HG02852 (cell line): ENCODE results near the gene MOB4.
A peak's percentile ranks its signal among the peaks of the same experiment; 100 is the strongest.
"Not testable (repeated sequence)": the region's sequence is repeated elsewhere in the genome, so short reads cannot be mapped to it uniquely, and the experiment has no call there.

Experiments
- ATAC-seq: cut with Tn5 transposase; IDR thresholded peaks from one replicate; pipeline ENCODE4 v1.9.1; 2021; ENCODE audit warnings: mild to moderate bottlenecking, moderate library complexity; ENCODE audit not compliant: unreplicated experiment

The MOB4 gene

DNA sequence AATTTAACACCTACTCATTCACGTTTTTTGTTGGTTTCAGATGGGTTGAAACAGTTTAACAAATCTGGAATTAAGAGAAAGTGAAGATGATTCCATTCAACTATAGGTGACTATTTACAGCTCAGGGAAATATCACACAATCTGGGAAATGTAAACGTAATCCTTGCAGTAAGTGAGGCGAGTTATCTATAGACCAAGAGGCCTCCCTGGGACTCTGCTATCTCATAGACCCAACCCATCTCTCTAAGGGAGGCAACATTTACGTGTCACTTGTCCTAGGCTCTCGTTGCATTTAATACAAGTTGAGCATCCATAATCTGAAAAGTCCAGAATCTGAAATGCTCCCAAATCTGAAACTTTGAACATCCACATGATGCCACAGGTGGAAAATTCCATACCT, 2.0 kb upstream of the MOB4 start:
- ATAC-seq = no peak

DNA sequence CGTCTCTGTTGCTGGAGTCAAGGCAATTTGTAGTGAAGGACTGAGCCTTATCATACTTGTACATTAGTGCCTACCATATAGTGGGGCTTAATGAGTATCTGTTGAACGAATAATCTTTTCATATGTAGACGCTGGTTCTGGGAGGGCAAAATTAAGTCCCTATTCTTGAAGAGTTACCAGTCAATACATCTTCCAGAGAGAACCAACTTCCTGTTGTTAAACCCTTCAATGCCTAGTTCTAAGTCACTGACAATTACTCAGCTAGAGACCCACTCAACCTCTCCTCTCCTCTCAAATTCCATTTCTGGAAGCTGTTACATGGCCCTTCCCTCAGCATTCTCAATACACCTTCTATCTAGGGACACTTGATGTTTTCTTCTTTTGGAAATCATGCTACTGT, 1.1 kb upstream of the MOB4 start:
- ATAC-seq = no peak

DNA sequence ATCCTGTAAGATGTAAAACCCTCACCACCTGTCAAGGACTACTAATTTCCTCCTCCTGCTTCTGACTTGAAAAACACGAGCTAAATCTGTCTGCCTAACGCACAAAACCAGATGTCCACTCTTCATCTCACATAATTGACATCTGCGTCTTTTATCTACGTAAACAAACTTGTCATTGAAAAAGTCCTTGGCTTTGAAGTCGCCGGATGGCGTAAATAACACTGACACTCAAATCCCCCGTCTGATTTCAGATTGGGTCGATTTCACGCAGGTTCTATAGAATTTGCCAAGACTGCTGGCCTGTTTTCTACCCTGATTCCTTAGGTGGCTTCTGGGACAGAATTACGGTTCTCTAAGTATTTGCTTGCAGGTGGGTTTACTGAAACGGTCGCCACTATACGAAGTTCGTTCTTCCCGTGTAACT, 539 bp upstream of the MOB4 start:
- peak; percentile 6 for ATAC-seq

DNA sequence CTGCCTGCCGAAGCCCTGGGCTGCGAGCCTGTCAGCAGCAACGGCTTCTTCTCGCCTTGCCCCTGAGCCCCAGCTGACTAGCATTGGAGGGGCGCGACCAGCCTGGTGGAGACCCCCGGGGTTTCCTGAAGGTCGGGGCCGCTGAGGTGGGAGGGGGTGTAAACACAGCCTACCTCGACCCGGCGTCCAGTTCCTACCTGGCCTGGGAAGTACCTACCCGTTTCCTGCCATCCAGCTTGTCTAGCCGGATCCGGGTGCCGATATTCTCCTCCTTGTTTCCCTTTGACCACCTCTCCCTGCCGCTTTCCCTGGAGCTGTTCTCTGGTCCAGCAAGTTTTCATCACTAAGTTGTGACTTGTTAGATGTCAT, 511 bp downstream of the MOB4 start:
- peak; percentile 13 for ATAC-seq

DNA sequence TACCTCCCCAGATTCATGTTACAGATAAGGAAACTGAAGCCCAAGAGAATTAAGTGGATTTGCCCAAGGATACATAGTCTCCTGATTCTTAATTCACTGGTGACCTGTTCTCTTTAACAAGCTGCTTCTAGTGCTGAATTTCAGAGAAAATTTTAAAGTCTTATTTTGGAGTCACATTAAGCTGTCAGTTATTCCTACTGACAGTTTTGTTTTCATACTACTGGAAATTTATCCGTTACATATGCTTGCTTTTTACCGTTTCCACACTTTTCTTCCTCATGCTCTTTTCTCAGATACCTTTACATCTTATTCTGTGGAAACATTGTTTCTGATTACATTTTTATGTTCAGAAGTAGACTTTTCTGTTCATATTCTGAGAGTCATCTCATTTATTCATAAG, 1.3 kb downstream of the MOB4 start:
- no peak for ATAC-seq

DNA sequence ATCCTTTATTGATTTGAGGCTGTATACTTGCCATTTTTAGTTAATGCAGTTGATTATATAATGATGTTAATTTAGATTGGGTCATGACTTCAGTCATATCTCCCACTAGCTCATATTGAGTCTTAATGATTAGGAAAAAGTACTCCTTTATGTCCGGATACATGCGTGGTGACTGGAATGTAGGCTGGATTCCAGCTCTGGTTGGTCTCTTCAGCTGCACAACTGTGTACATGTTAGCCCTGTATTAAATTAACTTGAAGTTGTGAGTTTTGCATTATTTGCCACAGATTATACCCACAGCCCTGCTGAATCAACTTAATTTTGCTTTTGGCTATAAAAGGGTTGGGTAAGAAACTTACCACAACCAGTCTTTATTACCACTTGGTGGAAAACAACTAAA, 22.5 kb downstream of the MOB4 start:
- ATAC-seq = no peak

DNA sequence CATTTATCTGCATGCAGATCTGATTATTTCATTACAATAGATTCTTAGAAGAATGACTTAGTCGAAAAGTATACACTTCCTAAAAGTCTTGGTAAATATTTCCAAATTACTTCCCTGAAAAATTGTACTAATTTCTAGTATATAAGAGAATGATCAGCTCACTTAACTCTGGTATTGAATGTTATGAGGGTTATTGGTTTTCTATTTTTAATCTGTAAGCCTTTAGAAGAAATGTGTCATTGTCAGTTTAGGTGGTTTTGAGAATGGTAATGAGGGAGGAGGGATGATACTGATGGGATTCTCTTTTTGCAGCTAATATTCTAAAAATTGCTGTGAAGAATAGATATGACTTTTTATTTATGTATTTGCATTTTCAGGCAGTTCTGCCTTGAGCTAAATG, 23.9 kb downstream of the MOB4 start:
- no peak for ATAC-seq

DNA sequence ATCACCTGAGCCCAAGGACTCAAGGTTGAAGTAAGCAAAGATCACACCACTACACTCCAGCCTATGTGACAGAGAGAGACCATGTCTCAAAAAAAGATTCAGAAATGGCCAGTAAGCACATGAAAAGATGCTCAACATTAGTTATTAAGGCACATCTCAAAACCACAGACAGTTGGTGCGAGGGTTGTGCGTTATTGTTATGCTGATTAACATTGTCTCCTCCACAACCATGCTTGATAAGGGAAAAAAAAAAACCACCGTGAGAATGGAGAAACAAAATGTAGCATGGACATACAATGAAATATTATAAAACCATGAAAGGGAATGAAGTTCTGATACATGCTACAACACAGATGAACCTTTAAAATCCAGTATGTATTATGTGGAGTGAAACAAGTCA, 27.3 kb downstream of the MOB4 start:
- ATAC-seq = no peak

DNA sequence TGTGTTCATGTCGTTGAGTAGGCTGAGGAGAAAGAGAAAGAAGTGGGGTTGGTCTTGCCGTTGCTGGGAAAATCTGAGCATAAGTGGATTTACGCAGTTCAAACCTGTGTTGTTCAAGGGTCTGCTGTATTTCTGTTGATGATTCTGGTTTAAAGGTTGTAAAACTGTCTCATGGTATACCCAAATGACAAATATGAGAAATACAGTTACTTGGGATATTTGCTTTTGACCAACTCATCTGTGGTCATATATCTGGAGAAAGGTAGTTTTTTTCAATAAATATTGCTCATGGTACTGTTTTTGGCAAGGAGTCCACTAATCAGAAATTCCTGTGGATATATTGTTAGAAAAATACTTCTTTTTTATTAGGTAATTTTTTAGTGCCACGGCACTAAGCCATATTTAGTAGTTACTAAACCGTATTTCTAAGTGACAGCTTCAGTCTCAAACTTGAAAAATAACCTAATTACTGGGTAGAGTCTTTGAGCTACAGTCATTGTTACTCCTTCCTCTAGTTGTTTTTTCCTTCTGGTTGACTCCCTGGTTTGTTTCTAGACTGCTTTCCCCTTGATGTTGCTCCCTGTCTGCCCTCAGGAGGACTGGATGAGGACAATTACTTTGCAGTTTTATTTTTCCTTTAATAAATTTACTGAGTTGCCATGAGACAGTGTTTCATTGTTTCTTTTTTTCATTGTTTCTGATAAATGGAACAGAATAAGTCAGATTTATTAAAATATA, 31.5 kb downstream of the MOB4 start:
- ATAC-seq = no peak

DNA sequence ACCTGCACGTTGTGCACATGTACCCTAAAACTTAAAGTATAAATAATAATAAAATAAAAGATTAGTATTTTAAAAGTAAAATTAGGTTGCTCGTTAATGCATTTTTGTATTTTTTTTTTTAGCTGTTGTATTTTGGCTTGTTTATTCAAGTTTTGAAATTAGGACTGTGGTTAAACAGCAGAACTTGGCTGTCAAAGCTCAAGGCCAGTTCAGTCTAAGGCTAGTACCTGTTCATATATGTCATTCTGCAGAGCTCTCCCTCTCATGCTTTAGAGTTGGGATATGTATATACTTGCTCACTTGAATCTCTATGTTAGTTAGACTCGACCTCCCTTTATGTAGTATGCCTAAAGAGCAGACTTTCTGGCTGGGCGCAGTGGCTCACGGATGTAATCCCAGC, 32.7 kb downstream of the MOB4 start:
- ATAC-seq = no peak

DNA sequence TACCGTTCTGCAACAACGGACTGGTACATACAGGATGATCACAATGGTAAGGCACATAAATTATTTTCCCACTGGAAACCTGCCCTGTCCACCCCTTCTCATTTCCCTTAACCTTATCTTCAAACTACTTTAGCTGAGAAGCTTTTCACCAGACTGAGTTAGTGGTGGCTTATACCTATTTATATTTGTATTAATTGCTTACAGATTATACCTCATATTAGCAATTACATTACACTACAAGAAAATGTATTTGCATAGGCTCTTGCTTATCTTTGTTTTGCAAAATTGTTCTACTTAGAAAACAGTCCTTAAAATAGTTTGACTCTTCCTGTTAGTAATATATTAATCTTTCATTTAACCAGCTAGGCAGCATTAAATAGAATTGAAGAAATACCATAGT, 35.4 kb downstream of the MOB4 start:
- ATAC-seq = not testable (repeated sequence)

DNA sequence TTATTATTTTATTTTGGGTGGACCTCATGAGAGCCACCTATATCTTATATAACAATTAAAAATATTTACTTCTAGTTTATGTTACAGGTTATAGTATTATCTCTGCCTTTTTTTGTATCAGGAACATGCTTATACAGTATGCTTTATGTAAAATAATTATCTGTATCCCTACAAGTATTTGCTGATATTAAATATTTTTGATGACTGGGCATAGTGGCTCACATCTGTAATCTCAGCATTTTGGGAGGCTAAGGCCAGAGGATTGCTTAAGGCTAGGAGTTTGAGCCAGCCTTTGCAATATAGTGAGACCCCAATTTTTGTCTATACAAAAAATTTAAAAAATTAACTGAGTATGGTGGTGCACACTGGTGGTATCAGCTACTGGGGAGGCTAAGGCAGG, 39.6 kb downstream of the MOB4 start:
- ATAC-seq = no peak

DNA sequence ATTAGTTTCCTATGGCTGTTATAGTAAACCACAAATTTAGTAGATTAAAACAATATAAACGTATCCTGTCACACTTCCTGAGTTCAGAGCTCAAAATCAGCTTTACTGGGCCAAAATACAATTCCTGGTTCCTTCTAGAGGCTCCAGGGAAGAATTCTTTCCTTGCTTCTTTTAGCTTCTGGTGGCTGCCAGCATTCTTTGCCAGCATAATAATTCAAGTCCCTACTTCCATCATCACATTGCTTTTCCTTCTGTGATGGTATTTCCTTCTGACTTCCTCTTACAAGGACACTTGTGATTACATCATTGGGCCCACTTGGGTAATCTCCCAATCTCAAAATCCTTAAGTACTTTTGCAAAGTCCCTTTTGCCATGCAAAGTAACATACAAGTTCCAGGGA, 40.6 kb downstream of the MOB4 start:
- no peak for ATAC-seq

DNA sequence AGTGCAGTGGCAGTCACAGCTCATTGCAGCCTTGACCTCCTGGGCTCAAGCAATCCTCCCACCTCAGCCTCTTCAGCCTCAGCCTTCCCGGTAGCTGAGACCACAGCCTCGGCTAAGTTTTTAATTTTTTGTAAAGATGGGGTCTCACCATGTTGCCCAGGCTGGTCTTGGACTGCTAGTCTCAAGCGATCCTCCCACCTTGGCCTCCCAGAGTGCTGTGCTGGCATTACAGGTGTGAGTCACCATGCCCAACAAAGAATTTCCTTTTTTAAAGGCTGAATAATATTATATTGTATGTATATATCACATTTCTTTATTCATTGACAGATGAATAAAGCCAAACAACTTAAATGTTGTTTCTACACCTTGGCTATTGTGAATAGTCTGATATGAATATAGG, 42.5 kb downstream of the MOB4 start:
- no peak for ATAC-seq

DNA sequence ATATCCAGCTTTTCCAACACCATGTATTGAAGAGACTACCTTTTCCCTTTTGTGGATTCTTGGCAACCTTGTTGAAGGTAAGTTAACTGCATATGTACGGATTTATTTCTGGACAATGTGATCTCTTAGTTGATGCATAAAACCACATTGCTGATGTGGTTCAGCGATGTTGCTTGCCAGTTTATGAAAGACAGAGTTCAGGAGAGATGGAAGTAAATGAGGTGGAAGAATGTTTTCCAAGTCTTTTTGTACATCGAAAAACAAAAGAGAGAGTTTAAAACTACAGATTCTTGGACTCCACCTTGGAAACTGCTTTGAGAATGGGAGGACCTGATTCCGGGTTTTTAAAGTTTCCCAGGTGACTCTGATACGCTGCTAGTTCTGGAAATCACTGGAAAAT, 43.8 kb downstream of the MOB4 start:
- no peak for ATAC-seq

DNA sequence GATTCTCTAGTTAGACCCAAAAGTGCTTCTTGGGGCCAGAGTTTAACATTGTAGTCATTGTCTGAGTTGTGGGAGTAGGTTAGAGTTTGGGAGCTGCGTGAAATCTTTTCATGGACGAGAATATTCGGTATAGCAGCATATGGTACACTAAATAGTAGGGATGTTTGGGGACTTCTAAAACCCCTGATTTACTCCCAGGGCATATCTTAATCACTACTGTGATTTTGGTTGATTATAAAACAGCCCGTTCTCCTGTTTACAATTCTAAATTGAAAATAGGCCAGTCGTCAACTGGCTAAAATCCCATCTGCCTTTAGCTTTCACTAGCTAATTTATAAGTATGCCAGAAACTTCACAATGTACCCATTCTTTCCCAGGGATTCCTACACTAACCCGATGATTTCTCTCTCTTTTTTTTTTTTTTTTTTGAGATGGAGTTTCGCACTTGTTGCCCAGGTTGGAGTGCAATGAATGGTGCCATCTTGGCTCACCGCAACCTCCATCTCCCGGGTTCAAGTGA, 44.3 kb downstream of the MOB4 start:
- no peak for ATAC-seq

DNA sequence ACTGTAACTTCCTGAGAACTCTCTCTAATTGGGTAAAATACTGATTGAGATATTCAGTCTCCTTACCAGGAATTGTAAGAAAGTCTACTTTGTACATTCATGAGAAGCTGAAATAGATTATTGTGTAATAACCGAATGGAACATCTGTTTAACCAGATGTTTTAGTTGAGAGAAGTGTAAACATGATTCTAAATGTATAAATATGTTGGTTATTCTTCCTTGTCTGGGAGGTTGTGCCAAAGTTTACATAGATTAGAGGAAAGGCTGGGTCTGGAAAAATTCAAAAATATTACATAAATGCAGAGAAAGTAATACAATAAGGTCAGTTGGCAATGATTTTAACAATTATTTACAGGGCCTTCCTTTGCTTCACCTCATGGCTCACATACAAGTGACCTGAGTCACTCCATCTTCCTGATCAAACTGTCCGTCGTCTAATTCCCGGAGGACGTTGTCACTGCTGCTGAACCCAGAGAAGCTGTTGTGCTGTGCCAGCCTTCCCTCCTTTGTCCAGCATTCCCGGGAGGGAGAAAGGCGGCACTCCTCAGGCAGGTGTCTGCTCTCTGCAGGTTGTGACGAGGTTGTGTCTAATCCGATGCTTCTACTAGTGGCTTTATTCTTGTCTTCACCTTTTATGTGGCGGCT, 55.9 kb downstream of the MOB4 start:
- no peak for ATAC-seq

DNA sequence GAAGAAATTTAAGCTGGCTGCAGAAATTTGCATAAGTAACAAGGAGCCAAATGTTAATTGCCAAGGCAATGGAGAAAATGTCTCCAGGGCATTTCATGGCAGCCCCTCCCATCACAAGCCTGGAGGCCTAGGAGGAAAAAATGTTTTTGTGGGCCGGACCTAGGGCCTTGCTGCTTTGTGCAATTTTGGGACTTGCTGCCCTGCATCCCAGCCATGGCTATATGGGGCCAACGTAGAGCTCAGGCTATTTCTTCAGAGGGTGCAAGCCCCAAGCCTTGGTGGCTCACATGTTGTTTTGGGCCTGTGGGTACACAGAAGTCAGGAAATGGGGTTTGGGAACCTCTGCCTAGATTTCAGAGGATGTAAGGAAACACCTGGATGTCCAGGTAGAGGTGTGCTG, 57.7 kb downstream of the MOB4 start:
- no peak for ATAC-seq

DNA sequence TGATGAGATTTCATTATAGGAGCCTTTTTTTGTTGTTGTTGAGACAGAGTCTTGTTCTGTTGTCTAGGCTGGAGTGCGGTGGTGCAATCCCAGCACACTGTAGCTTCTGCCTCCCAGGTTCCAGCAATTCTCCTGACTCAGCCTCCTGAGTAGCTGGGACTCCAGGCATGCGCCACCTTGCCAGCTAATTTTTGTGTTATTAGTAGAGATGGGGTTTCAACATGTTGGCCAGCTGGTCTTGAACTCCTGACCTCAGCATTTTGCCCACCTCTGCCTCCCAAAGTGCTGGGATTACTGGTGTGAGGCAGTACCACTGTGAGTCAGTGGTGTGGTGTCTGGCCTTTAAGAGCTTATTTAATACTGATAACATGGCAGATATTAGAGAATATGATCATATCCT, 60.1 kb downstream of the MOB4 start:
- ATAC-seq = no peak

DNA sequence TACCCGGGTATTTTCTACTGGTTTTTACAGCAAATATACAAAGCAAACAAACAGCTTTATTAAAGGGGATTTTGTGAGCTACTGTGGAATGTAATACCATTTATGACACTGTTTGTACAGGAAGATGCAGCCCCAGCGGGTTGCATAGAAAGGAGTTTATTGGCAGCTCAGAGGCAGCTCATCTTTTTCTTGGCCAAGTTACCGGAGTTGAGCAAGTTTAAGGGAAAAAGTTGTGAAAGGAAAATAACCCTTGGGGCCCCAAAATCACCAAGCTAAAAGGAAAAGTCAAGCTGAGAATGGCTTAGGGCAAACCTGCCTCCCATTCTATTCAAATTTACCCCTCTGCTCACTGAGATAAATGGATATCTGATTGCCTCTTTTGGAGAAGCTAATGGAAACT, 60.8 kb downstream of the MOB4 start:
- no peak for ATAC-seq

DNA sequence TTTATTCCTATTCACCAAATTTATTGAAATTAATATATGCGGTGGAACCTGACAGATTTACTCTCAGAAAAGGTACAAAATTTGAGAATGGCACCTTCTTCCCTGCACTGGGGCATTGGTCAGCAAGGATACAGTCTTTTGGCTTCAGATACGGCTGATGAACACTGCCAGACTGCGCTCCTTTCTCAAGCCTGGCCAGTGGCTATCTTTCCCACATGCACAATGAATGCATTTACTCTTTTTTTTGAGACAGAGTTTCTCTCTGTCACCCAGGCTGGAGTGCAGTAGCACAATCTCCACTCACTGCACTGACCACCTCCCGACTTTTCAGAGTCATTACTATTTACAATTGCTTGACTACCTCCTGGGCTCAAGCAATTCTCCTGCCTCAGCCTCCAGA, 61.6 kb downstream of the MOB4 start:
- ATAC-seq = no peak

DNA sequence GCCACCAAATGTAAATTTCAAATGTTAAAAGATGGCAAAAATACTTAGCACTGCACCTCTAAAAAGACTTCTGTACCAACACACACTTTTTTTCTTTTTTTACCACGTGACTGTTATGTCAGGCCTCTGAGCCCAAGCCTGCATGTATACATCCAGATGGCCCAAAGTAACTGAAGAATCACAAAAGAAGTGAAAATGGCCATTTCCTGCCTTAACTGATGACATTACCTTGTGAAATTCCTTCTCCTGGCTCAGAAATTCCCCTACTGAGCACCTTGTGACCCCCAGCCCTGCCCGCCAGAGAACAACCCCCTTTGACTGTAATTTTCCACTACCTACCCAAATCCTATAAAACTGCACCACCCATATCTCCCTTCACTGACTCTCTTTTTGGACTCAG, 62.4 kb downstream of the MOB4 start:
- not testable (repeated sequence) for ATAC-seq

DNA sequence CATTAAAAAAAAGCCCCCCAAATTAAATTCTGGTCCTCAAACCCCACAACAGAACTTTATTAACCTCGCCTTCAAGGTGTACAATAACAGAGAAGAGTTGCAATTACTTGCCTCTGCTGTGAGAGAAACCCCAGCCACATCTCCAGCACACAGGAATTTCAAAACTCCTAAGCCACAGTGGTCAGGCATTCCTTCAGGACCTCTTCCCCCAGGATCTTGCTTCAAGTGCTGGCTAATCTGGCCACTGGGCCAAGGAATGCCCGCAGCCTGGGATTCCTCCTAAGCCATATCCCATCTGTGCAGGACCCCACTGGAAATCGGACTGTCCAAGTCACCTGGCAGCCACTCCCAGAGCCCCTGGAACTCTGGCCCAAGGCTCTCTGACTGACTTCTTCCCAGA, 64.3 kb downstream of the MOB4 start:
- not testable (repeated sequence) for ATAC-seq
